Activated T-cell treated with anti-CD3 and anti-CD28 coated beads, Interleukin-2, amount 50 U/mL, for 24 hours (primary cell): Measurements from ENCODE around the gene BCAP29.
A peak's percentile ranks its signal among the peaks of the same experiment; 100 is the strongest.

Source experiments
- DNase-seq: peaks from one replicate; pipeline ENCODE4 v3.0.0-alpha.2; 2020
- H3K27ac Mint-ChIP-seq: 2 replicates; pipeline ENCODE4 v1.8.0; 2020; ENCODE audit warnings: mild to moderate bottlenecking, mixed read lengths
- H3K27me3 Mint-ChIP-seq: 2 replicates; pipeline ENCODE4 v1.8.0; 2020; ENCODE audit warnings: mixed read lengths
- H3K36me3 Mint-ChIP-seq: 2 replicates; pipeline ENCODE4 v1.8.0; 2020; ENCODE audit warnings: low read depth, mixed read lengths
- H3K4me1 Mint-ChIP-seq: 2 replicates; pipeline ENCODE4 v1.8.0; 2020; ENCODE audit warnings: low read depth, mixed read lengths
- H3K4me3 Mint-ChIP-seq: 2 replicates; pipeline ENCODE4 v1.8.0; 2020; ENCODE audit warnings: mild to moderate bottlenecking, moderate library complexity, mixed read lengths
- H3K9me3 Mint-ChIP-seq: 2 replicates; pipeline ENCODE4 v1.8.0; 2020; ENCODE audit warnings: mixed read lengths

The BCAP29 gene

GRCh38 chr7:107596881-107597581 is 17.0 kb downstream of the BCAP29 start:
- Mint-ChIP-seq H3K36me3 (peaks cover 57% of the 10 kb centered on the region), H3K4me3 (no peak overlapping the region), H3K4me1 (no peaks in the 10 kb centered on the region), H3K27ac (no peak overlapping the region), H3K9me3 (no peaks in the 10 kb centered on the region), H3K27me3 (no peaks in the 10 kb centered on the region)
- no peak for DNase-seq

DNA sequence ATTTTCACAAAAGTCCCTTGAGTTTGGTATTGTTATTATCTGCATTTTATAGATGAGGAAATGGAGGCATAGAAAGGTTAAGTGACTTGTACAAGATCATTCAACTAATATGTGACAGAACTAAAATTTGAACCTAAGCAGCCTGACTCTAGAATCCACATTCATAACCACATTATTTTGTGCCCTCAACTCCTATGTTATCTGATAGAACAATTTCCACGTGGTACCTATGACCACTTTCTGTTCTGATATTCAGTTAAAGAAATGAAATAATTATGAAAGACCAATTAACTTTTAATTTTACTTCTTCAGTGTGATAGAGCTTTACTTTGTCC is 17.5 kb downstream of the BCAP29 start:
- Mint-ChIP-seq H3K4me1 (no peaks in the 10 kb centered on the region), H3K27me3 (no peaks in the 10 kb centered on the region), H3K4me3 (no peak overlapping the region), H3K9me3 (no peaks in the 10 kb centered on the region), H3K36me3 (peaks cover 61% of the 10 kb centered on the region), H3K27ac (no peak overlapping the region)
- DNase-seq = no peak

DNA sequence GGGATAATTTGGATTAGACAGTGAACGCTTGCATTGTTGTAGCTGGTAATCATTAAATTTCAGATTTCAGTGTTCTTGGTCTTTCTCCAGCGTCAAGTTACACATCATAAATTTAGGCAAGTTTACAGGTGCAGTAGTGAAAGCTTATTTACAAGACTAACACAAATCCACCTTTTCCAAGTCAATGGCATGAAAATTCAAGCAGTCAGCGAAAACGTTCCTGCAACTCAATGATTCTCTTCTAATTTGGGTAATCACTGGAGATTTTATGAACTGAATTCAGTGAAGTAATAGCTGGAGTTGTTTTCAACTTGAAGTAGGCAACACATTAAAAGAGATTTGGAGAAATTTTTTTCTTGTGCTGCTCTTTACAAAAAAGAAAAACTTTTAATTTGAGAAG is 17.9 kb downstream of the BCAP29 start:
- no peak for DNase-seq
- Mint-ChIP-seq H3K9me3 (no peaks in the 10 kb centered on the region), H3K4me3 (no peak overlapping the region), H3K36me3 (peaks cover 62% of the 10 kb centered on the region), H3K27me3 (no peaks in the 10 kb centered on the region), H3K4me1 (no peaks in the 10 kb centered on the region), H3K27ac (no peak overlapping the region)

DNA sequence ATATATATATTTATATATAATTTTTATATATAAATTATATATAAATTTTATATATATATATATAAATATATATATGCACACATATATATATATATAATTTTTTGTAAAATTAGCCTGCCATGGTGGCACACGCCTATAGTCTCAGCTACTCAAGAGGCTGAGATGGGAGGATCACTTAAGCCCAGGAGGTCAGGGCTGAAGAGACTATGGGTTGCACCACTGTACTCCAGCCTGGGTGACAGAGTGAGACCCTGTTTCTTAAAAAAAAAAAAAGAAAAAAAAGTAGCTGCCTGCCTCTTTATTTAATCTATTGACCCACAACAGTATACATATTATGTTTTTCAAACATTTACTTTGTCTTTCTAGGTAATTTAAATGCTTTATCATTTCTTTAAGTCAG is 19.2 kb downstream of the BCAP29 start:
- H3K36me3 Mint-ChIP-seq = peaks cover 59% of the 10 kb centered on the region
- no peaks in the 10 kb centered on the region for H3K9me3 Mint-ChIP-seq
- no peaks in the 10 kb centered on the region for H3K27me3 Mint-ChIP-seq
- no peak overlapping the region for H3K27ac Mint-ChIP-seq
- no peaks in the 10 kb centered on the region for H3K4me1 Mint-ChIP-seq
- DNase-seq = no peak
- H3K4me3 Mint-ChIP-seq = no peak overlapping the region

DNA sequence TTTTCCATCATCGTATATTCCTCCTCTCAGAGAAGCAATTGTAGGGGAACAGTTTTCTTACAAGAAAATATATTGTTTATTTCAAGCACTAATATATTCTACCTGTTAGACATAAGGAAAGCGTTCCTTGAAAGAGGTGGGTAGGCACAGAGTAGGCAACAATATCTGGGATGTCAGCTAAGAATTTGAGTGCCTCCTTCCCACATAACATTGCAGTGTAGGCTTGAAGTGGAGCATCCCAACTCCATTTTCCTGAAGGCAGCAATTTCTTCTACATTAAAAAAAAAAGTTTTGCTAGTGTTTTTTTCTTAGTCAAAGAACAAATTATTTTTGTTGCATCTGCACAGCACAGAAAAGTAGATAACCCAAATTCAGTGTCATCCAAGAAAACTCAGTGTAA is 20.8 kb downstream of the BCAP29 start:
- DNase-seq = no peak
- Mint-ChIP-seq H3K9me3 (no peaks in the 10 kb centered on the region), H3K4me3 (no peak overlapping the region), H3K27me3 (no peaks in the 10 kb centered on the region), H3K27ac (no peak overlapping the region), H3K36me3 (peaks cover 52% of the 10 kb centered on the region), H3K4me1 (peaks cover 7% of the 10 kb centered on the region)

DNA sequence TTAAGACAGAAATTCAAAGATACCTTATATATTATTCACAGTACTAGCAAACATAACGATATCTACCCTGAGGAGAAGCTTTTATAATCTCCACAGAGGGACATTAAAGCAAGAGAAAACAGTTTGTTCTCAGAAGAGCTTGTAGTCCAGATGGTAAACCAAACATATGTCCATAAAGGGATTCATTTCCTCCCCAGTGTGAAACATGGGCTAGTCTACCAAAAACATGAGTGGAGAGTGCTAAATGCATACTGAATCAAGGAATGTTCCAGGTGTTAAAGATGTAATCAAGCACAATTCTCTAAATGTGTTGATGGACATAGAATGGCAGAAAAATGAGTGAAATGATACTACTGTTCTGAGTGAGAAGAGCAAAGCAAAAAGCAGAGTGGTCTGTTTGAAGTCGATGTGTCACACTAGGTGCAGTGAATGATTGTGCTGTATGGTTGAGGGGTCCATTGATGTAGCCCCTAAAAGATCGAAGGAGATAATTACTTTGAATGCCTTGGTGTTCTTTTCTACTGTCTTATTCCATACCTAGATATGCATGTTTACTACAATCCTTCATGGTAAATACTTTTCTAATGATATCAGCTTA is 25.3 kb downstream of the BCAP29 start:
- Mint-ChIP-seq H3K4me1 (peaks cover 7% of the 10 kb centered on the region), H3K27me3 (no peaks in the 10 kb centered on the region), H3K9me3 (no peaks in the 10 kb centered on the region), H3K4me3 (no peak overlapping the region), H3K27ac (no peak overlapping the region), H3K36me3 (peaks cover 42% of the 10 kb centered on the region)
- DNase-seq = no peak

GRCh38 chr7:107606303-107606702 is 26.3 kb downstream of the BCAP29 start:
- H3K27ac Mint-ChIP-seq = no peak overlapping the region
- H3K4me1 Mint-ChIP-seq = peaks cover 7% of the 10 kb centered on the region
- no peak for DNase-seq
- H3K9me3 Mint-ChIP-seq = no peaks in the 10 kb centered on the region
- H3K27me3 Mint-ChIP-seq = no peaks in the 10 kb centered on the region
- no peak overlapping the region for H3K4me3 Mint-ChIP-seq
- peaks cover 33% of the 10 kb centered on the region for H3K36me3 Mint-ChIP-seq

DNA sequence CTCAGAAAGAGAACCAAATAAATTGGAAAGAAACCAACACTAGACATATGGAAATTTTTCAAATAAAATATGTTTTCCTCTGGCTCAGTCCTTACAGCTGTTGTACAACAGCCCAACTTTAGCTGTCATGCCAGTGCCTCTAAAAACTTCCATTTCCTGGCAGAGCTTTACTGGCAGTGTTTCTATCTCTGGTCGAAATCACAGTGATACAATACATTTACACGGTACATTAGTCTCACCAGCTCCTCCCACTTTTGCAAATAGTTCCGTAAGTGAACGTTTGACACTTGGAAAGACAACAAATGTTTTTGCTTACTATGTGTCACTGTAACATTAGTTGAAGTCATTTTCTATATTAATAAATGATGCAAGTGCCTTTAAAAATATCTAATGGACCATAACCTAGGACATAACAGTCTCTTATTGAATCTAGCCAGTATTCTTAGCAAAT is 29.8 kb downstream of the BCAP29 start:
- Mint-ChIP-seq H3K27ac (no peak overlapping the region), H3K27me3 (no peaks in the 10 kb centered on the region), H3K9me3 (no peaks in the 10 kb centered on the region), H3K4me3 (no peak overlapping the region), H3K4me1 (peaks cover 7% of the 10 kb centered on the region), H3K36me3 (peaks cover 38% of the 10 kb centered on the region)
- no peak for DNase-seq

- H3K36me3 Mint-ChIP-seq = peaks cover 37% of the 10 kb centered on the region
- no peaks in the 10 kb centered on the region for H3K9me3 Mint-ChIP-seq
- H3K27ac Mint-ChIP-seq = no peak overlapping the region
- H3K4me3 Mint-ChIP-seq = no peak overlapping the region
- peaks cover 3% of the 10 kb centered on the region for H3K4me1 Mint-ChIP-seq
- H3K27me3 Mint-ChIP-seq = no peaks in the 10 kb centered on the region
- DNase-seq = no peak
Observed at GRCh38 chr7:107610323-107610722, 30.3 kb downstream of the BCAP29 start.

- no peaks in the 10 kb centered on the region for H3K9me3 Mint-ChIP-seq
- H3K27ac Mint-ChIP-seq = no peak overlapping the region
- no peak for DNase-seq
- no peak overlapping the region for H3K4me3 Mint-ChIP-seq
- no peaks in the 10 kb centered on the region for H3K27me3 Mint-ChIP-seq
- peaks cover 51% of the 10 kb centered on the region for H3K36me3 Mint-ChIP-seq
- H3K4me1 Mint-ChIP-seq = no peaks in the 10 kb centered on the region
Observed at GRCh38 chr7:107613439-107613838, 33.4 kb downstream of the BCAP29 start.

- DNase-seq = no peak
Observed at GRCh38 chr7:107613948-107614347, 33.9 kb downstream of the BCAP29 start.

DNA sequence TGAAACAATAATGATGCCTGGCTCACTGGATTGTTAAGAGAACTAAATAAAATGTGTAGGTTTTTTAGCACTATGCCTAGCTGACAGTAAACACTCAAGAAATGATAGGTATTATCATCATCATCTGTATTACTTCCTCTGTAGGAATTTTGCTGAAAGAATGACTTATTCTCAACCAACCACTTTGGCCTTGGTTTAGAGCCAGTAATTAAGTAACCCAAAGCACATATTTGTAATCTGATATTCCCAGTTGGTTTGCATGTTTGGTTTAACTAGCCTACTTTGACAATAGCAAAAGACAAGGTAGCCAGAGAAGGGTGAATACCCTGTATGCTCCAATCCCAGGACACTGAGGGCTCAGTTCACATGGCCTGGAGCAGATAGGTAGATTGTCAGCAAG is 34.4 kb downstream of the BCAP29 start:
- Mint-ChIP-seq H3K27ac (no peak overlapping the region), H3K4me1 (no peaks in the 10 kb centered on the region), H3K4me3 (no peak overlapping the region), H3K36me3 (peaks cover 47% of the 10 kb centered on the region), H3K9me3 (no peaks in the 10 kb centered on the region), H3K27me3 (no peaks in the 10 kb centered on the region)
- no peak for DNase-seq

More at GRCh38 chr7:107613948-107614347, 33.9 kb downstream of the BCAP29 start:
- H3K4me1 Mint-ChIP-seq = no peaks in the 10 kb centered on the region
- H3K27ac Mint-ChIP-seq = peak overlapping the region; percentile 38
- peaks cover 47% of the 10 kb centered on the region for H3K36me3 Mint-ChIP-seq
- no peaks in the 10 kb centered on the region for H3K27me3 Mint-ChIP-seq
- H3K4me3 Mint-ChIP-seq = no peak overlapping the region
- H3K9me3 Mint-ChIP-seq = no peaks in the 10 kb centered on the region

- Mint-ChIP-seq H3K36me3 (peaks cover 47% of the 10 kb centered on the region), H3K4me1 (no peaks in the 10 kb centered on the region), H3K9me3 (no peaks in the 10 kb centered on the region)
Observed at GRCh38 chr7:107615910-107616680, 36.0 kb downstream of the BCAP29 start.

GRCh38 chr7:107622429-107622828 is 42.4 kb downstream of the BCAP29 start:
- no peak for DNase-seq
- Mint-ChIP-seq H3K9me3 (peaks cover 1% of the 10 kb centered on the region), H3K4me3 (no peak overlapping the region), H3K27ac (no peak overlapping the region), H3K27me3 (no peaks in the 10 kb centered on the region), H3K36me3 (no peaks in the 10 kb centered on the region), H3K4me1 (no peaks in the 10 kb centered on the region)

More at GRCh38 chr7:107615910-107616680, 36.0 kb downstream of the BCAP29 start:
- Mint-ChIP-seq H3K27ac (no peak overlapping the region), H3K4me3 (no peak overlapping the region), H3K27me3 (no peaks in the 10 kb centered on the region)
- DNase-seq = no peak

DNA sequence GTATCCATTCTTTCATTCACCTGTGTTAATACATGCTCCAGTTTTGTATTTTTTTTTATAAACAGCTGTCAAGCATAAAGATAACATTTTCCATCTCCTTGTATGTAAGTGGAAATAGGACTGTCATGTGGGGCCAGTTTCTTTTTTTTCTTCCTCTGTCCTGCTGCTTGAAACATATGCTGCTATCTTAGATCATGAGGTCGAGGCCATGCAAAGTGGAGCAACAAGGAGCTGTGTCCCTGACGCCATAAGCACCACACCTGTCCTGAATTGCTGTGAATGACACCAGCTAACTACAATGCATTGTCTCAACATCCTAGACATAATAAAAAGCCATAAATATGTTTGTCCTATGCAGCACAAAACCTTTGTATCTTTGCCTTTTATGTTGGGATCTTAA is 42.8 kb downstream of the BCAP29 start:
- Mint-ChIP-seq H3K27ac (no peak overlapping the region), H3K36me3 (no peaks in the 10 kb centered on the region), H3K27me3 (no peaks in the 10 kb centered on the region), H3K4me1 (no peaks in the 10 kb centered on the region), H3K4me3 (no peak overlapping the region), H3K9me3 (peaks cover 1% of the 10 kb centered on the region)
- no peak for DNase-seq
